Measurements from ENCODE around the gene CYP2B6. TPM values are rescaled to one million over a fixed set of nuclear protein-coding genes. Genes with fewer than 3 reads are reported as not detected.
"Not testable (repeated sequence)": the region's sequence is repeated elsewhere in the genome, so short reads cannot be mapped to it uniquely, and the experiment has no call there.

CYP2B6 gene
- polyA plus RNA-seq (2012; ENCODE audit: missing spikeins) = not detected

- FAIRE-seq (no peak), DNase-seq (ENCODE audit: insufficient read length) (no peak)
- no peak for TF ChIP-seq POLR2A (IDR thresholded peaks at IDR 0.05; ENCODE audit: low read depth, low read length)
- no peak for TF ChIP-seq POLR2AphosphoS5 (IDR thresholded peaks at IDR 0.05; ENCODE audit: low read depth, low read length)
Measured at GRCh38 chr19:40990972-40991381, at the start of gene CYP2B6. Gene CYP2B6 (plus strand): TSS chr19:40991282. CDS start chr19:40991306, 24 bp downstream.

DNA sequence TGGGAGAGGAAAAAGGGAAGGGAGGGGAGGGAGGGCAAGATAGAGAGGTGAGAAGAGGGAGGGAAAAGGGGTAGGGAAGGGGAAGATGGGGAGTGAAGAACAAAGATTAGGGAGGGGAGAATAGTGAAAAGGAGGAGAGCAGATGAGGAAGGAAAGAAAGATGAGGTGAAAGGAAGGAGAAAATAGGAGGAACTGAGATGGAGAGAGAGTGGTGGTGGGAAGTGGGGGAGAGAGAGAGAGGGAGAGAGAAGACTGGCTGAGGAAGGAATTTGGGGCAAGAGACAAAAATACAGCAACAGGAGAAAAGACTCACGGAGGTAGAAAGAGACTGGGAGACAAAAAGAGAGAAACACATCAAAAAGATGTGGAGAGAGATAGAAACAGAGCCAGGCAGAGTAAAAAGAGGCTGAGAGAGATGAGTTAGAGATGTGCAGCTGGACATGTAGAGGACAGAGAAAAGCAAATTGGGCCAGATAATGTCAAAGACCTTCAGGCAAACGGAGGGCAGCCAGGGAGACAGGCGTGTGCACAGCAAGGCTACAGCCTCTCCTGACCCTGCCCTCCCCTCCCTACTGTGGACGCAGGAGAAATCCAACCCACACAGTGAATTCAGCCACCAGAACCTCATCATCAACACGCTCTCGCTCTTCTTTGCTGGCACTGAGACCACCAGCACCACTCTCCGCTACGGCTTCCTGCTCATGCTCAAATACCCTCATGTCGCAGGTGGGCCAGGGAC lies 49.4 kb upstream of the CYP2B6 start:
- FAIRE-seq (no peak), DNase-seq (ENCODE audit: insufficient read length) (no peak)
- no peak for TF ChIP-seq TAF1 (IDR thresholded peaks at IDR 0.05; ENCODE audit: borderline replicate concordance, low read depth, low read length)
- no peak for TF ChIP-seq POLR2A (IDR thresholded peaks at IDR 0.05; ENCODE audit: low read depth, low read length)
- TF ChIP-seq POLR2AphosphoS5 (IDR thresholded peaks at IDR 0.05; ENCODE audit: low read depth, low read length) = no peak

- no peak for TF ChIP-seq POLR2A (IDR thresholded peaks at IDR 0.05; ENCODE audit: low read depth, low read length)
- no peak for TF ChIP-seq POLR2AphosphoS5 (IDR thresholded peaks at IDR 0.05; ENCODE audit: low read depth, low read length)
- no peak for TF ChIP-seq TAF1 (IDR thresholded peaks at IDR 0.05; ENCODE audit: borderline replicate concordance, low read depth, low read length)
- peak; percentile 5 for FAIRE-seq
- no peak for DNase-seq (ENCODE audit: insufficient read length)
Measured at GRCh38 chr19:40945645-40946044, 45.4 kb upstream of the CYP2B6 start.

- no peak for DNase-seq (ENCODE audit: insufficient read length)
- no peak for TF ChIP-seq POLR2A (IDR thresholded peaks at IDR 0.05; ENCODE audit: low read depth, low read length)
- no peak for TF ChIP-seq TAF1 (IDR thresholded peaks at IDR 0.05; ENCODE audit: borderline replicate concordance, low read depth, low read length)
- no peak for TF ChIP-seq POLR2AphosphoS5 (IDR thresholded peaks at IDR 0.05; ENCODE audit: low read depth, low read length)
- no peak for FAIRE-seq
Measured at GRCh38 chr19:40947114-40947513, 44.0 kb upstream of the CYP2B6 start.

DNA sequence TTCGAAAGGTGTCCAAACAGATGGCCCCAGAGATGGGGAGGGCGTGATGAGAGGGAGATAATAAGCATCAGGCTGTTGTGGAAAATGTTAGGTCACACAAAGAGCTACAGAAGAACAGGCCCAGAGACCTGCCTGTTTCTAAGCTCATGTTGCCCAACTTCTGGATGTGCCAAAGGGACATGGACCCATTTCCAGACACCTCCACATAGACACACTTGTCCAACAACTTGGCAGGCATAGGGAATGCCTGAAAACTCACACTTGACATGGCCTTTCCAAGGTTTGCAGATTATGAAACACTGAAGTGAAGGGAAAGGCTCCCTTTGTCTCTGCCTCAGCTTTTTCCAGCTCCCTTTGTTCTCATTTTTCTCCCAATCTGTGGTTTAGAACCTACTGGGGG lies 43.5 kb upstream of the CYP2B6 start:
- DNase-seq (ENCODE audit: insufficient read length) = no peak
- TF ChIP-seq TAF1 (IDR thresholded peaks at IDR 0.05; ENCODE audit: borderline replicate concordance, low read depth, low read length) (no peak), POLR2AphosphoS5 (IDR thresholded peaks at IDR 0.05; ENCODE audit: low read depth, low read length) (no peak), POLR2A (IDR thresholded peaks at IDR 0.05; ENCODE audit: low read depth, low read length) (no peak)
- no peak for FAIRE-seq

- DNase-seq (ENCODE audit: insufficient read length) (no peak), FAIRE-seq (no peak)
- no peak for TF ChIP-seq POLR2A (IDR thresholded peaks at IDR 0.05; ENCODE audit: low read depth, low read length)
- TF ChIP-seq TAF1 (IDR thresholded peaks at IDR 0.05; ENCODE audit: borderline replicate concordance, low read depth, low read length) = no peak
- no peak for TF ChIP-seq POLR2AphosphoS5 (IDR thresholded peaks at IDR 0.05; ENCODE audit: low read depth, low read length)
Measured at GRCh38 chr19:40948580-40949299, 42.3 kb upstream of the CYP2B6 start.

- TF ChIP-seq POLR2A (IDR thresholded peaks at IDR 0.05; ENCODE audit: low read depth, low read length) (no peak), TAF1 (IDR thresholded peaks at IDR 0.05; ENCODE audit: borderline replicate concordance, low read depth, low read length) (no peak), POLR2AphosphoS5 (IDR thresholded peaks at IDR 0.05; ENCODE audit: low read depth, low read length) (no peak)
- DNase-seq (ENCODE audit: insufficient read length) = no peak
- no peak for FAIRE-seq
Measured at GRCh38 chr19:40954573-40954972, 36.5 kb upstream of the CYP2B6 start.

DNA sequence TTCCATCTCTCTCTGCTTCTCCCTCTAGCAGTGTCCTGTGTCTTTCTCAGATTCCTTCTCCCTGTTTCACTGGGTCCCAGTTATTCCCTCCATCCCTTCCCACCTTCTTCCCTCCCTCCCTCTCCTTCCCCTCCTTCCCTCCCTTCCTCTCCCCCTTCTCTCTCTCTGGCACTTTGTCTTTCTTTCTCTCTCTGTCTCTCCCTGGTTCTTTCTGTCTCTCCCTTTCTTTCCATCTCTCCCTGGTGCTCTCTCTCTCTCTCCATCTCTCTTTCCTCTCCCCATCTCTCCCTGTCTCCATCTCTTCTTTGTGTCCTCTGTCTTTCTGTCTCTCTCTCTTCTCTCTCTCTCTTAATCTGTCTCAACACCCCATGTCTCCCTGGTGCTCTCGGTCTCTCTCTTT lies 31.7 kb upstream of the CYP2B6 start:
- FAIRE-seq = no peak
- TF ChIP-seq TAF1 (IDR thresholded peaks at IDR 0.05; ENCODE audit: borderline replicate concordance, low read depth, low read length) (no peak), POLR2AphosphoS5 (IDR thresholded peaks at IDR 0.05; ENCODE audit: low read depth, low read length) (no peak), POLR2A (IDR thresholded peaks at IDR 0.05; ENCODE audit: low read depth, low read length) (no peak)
- DNase-seq (ENCODE audit: insufficient read length) = no peak

DNA sequence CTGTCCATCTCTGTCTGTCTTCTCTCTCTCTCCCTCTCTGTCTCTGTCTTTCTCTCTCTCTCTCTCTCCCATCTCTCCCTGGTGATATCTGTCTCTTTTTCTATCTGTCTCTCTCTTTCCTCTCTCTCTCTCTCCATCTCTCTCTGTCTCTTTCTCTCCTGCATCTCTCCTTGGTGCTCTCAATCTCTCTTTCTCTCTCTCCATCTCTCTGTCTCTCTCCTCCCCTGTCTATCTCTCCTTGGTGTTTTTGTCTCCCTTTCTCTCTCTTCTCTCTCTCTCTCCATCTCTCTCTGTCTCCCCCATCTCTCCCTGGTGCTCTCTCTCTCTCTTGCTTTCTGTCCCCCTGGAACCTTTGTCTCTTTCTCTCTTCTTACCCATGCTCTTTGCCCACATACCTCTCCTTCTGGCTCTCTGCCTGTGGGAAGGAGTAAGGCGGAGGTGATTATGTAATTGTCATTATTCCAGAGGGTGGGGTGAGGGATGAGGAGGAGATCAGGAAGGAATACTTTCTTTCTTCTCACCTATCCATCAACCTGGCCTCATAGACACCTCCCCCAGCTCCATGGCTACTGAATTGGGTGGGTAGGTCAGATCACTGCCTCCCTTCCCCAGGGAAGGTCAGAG lies 30.9 kb upstream of the CYP2B6 start:
- TF ChIP-seq POLR2A (IDR thresholded peaks at IDR 0.05; ENCODE audit: low read depth, low read length) = no peak
- no peak for TF ChIP-seq TAF1 (IDR thresholded peaks at IDR 0.05; ENCODE audit: borderline replicate concordance, low read depth, low read length)
- no peak for TF ChIP-seq POLR2AphosphoS5 (IDR thresholded peaks at IDR 0.05; ENCODE audit: low read depth, low read length)
- FAIRE-seq = no peak
- DNase-seq (ENCODE audit: insufficient read length) = no peak

- no peak for FAIRE-seq
- no peak for TF ChIP-seq POLR2AphosphoS5 (IDR thresholded peaks at IDR 0.05; ENCODE audit: low read depth, low read length)
- no peak for TF ChIP-seq TAF1 (IDR thresholded peaks at IDR 0.05; ENCODE audit: borderline replicate concordance, low read depth, low read length)
- no peak for TF ChIP-seq POLR2A (IDR thresholded peaks at IDR 0.05; ENCODE audit: low read depth, low read length)
- no peak for DNase-seq (ENCODE audit: insufficient read length)
Measured at GRCh38 chr19:40960780-40961179, 30.3 kb upstream of the CYP2B6 start.

DNA sequence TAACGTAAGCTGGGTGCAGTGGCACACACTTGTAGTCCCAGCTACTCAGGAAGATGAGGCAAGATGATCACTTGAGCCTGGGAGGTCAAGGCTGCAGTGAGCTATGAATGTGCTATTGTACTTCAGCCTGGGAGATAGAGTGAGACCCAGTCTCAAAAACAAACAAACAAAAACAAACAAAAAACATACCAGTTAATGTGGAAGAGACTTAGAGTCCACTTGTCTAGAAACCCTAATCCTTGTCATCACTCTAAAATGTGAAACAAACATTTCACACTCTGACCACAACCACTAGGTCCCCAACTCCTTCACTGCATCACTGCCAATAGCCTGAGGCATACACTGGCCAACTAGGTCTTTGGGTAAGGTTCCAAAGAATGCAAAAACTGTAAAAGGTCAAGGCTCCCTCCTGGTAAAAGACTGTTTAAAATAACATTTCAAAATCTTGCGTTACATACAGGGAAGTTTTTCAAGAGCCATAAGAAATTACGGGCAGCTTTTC lies 28.6 kb upstream of the CYP2B6 start:
- TF ChIP-seq POLR2AphosphoS5 (IDR thresholded peaks at IDR 0.05; ENCODE audit: low read depth, low read length) = no peak
- TF ChIP-seq POLR2A (IDR thresholded peaks at IDR 0.05; ENCODE audit: low read depth, low read length) = no peak
- no peak for TF ChIP-seq TAF1 (IDR thresholded peaks at IDR 0.05; ENCODE audit: borderline replicate concordance, low read depth, low read length)
- FAIRE-seq = no peak
- no peak for DNase-seq (ENCODE audit: insufficient read length)

DNA sequence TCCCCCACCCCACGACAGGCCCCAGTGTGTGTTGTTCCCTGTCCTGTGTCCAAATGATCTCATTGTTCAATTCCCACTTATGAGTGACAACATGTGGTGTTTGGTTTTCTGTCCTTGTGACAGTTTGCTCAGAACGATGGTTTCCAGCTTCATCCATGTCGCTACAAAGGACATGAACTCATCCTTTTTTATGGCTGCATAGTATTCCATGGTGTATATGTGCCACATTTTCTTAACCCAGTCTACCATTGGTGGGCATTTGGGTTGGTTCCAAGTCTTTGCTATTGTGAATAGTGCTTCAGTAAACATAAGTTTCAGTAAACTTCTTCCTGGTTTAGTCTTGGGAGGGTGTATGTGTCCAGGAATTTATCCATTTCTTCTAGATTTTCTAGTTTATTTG lies 26.7 kb upstream of the CYP2B6 start:
- not testable (repeated sequence) for DNase-seq (ENCODE audit: insufficient read length); FAIRE-seq

DNA sequence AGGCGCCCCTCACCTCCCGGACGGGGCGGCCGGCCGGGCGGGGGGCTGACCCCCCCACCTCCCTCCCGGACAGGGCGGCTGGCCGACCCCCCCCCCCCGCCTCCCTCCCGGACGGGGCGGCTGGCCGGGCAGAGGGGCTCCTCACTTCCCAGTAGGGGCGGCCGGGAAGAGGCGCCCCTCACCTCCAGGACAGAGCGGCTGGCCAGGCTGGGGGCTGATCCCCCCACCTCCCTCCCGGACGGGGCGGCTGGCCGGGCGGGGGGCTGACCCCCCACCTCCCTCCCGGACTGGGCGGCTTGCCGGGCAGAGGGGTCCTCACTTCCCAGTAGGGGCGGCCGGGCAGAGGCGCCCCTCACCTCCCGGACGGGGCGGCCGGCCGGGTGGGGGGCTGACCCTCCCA lies 25.7 kb upstream of the CYP2B6 start:
- not testable (repeated sequence) for FAIRE-seq; DNase-seq (ENCODE audit: insufficient read length)

GRCh38 chr19:40966591-40966990 lies 24.5 kb upstream of the CYP2B6 start:
- not testable (repeated sequence) for FAIRE-seq; DNase-seq (ENCODE audit: insufficient read length)

DNA sequence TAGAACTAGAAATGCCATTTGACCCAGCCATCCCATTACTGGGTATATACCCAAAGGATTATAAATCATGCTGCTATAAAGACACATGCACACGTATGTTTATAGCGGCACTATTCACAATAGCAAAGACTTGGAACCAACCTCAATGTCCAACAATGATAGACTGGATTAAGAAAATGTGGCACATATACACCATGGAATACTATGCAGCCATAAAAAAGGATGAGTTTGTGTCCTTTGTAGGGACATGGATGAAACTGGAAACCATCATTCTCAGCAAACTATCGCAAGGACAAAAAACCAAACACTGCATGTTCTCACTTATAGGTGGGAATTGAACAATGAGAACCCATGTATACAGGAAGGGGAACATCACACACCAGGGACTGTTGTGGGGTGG lies 23.0 kb upstream of the CYP2B6 start:
- not testable (repeated sequence) for DNase-seq (ENCODE audit: insufficient read length); FAIRE-seq

DNA sequence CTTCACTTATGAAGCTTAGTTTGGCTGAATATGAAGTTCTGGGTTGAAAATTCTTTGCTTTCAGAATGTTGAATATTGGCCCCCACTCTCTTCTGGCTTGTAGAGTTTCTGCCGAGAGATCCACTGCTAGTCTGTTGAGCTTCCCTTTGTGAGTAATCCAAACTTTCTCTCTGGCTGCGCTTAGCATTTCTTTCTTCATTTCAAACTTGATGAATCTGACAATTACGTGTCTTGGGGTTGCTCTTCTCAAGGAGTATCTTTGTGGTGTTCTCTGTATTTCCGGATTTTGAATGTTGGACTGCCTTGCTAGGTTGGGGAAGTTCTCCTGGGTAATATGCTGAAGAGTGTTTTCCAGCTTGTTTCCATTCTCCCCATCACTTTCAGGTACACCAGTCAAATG lies 21.4 kb upstream of the CYP2B6 start:
- DNase-seq (ENCODE audit: insufficient read length); FAIRE-seq: not testable (repeated sequence)
